Lung (tissue), 12 donors: ENCODE data around the gene MSANTD1. TPM values are rescaled to one million over a fixed set of nuclear protein-coding genes. Genes with fewer than 3 reads are reported as not detected.
"Not testable (repeated sequence)": the region's sequence is repeated elsewhere in the genome, so short reads cannot be mapped to it uniquely, and the experiment has no call there.

ENCODE experiments used
- ATAC-seq: fragments of 200-7000 bp; cut with Tn5 transposase; one replicate; pipeline ENCODE4 v1.9.1; 2020; ENCODE audit warnings: moderate number of reproducible peaks; ENCODE audit not compliant: insufficient read depth, low FRiP score
- DNase-seq, 3 donors: peaks; one replicate each; pipeline ENCODE4 v3.0.0-alpha.2; 2013 to 2017
- H3K27ac ChIP-seq, 2 donors: one replicate each; pipeline ENCODE4 v1.5.1; 2013; ENCODE audit warnings: mild to moderate bottlenecking in 2 of 2, moderate library complexity in 2 of 2, control low read depth in 1 of 2, inconsistent platforms in 1 of 2, low read depth in 1 of 2, low read length in 1 of 2
- H3K27me3 ChIP-seq, 3 donors: one replicate each; pipeline ENCODE4 v1.5.1; 2013; ENCODE audit warnings: low read length in 2 of 3; ENCODE audit not compliant: control insufficient read depth in 3 of 3, insufficient read depth in 3 of 3
- H3K36me3 ChIP-seq, 4 donors: one replicate each; pipeline ENCODE4 v1.5.1; 2013; ENCODE audit warnings: low read length in 4 of 4, mild to moderate bottlenecking in 1 of 4, moderate library complexity in 1 of 4; ENCODE audit not compliant: control insufficient read depth in 4 of 4, insufficient read depth in 4 of 4
- H3K4me1 ChIP-seq, 5 donors: one replicate each; pipeline ENCODE4 v1.5.1; 2013; ENCODE audit warnings: low read length in 5 of 5, mild to moderate bottlenecking in 2 of 5, moderate library complexity in 1 of 5; ENCODE audit not compliant: control insufficient read depth in 5 of 5, insufficient read depth in 5 of 5
- H3K4me3 ChIP-seq: one replicate; pipeline ENCODE4 v1.5.1; 2013; ENCODE audit warnings: mild to moderate bottlenecking, control low read depth, moderate library complexity
- H3K9ac ChIP-seq, 2 donors: one replicate each; pipeline ENCODE4 v1.5.1; 2013; ENCODE audit warnings: low read length in 2 of 2, control low read depth in 1 of 2; ENCODE audit not compliant: insufficient read depth in 1 of 2
- H3K9me3 ChIP-seq, 4 donors: one replicate each; pipeline ENCODE4 v1.5.1; 2013; ENCODE audit warnings: low read length in 3 of 4, mild to moderate bottlenecking in 1 of 4, moderate library complexity in 1 of 4; ENCODE audit not compliant: control insufficient read depth in 4 of 4, insufficient read depth in 3 of 4
- WGBS, 2 donors: extraction: QIAGEN DNeasy Blood & Tissue Kit; methylation state at CpG; one replicate each; pipeline ENCODE4 v1.1.7; 2013; 5-methylcytosine and 5-hydroxymethylcytosine counted together
- polyA plus RNA-seq, 2 donors: library from polyadenylated mRNA; stranded (reverse); fragments of 200-250 nt; gene quantifications; one replicate each; pipeline ENCODE4 v1.2.1, GENCODE V29; 2013
- total RNA-seq, 2 donors: library from RNA; depleted of rRNA in 1 of 2; stranded (reverse); fragments of >200 nt in 1 of 2; gene quantifications; one replicate each; pipeline ENCODE4 v1.2.1, GENCODE V29; 2014 to 2021
- TF ChIP-seq, protein P1 (sequence below): IDR thresholded peaks from 2 replicates; pipeline ENCODE4 v1.5.1; 2012; ENCODE audit warnings: mild to moderate bottlenecking; ENCODE audit errors: control extremely low read depth, extremely low read depth
- donor health status: control.
- donor health status: control.
- donor health status: Bipolar disorder and iron deficiency.
- donor health status: healthy.
- donor health status: DM: yes; HTN: yes; CAD: no.

MSANTD1 gene
- total and polyA plus RNA-seq, 4 donors = 0.35 to 1.4 (median 0.88) TPM

DNA sequence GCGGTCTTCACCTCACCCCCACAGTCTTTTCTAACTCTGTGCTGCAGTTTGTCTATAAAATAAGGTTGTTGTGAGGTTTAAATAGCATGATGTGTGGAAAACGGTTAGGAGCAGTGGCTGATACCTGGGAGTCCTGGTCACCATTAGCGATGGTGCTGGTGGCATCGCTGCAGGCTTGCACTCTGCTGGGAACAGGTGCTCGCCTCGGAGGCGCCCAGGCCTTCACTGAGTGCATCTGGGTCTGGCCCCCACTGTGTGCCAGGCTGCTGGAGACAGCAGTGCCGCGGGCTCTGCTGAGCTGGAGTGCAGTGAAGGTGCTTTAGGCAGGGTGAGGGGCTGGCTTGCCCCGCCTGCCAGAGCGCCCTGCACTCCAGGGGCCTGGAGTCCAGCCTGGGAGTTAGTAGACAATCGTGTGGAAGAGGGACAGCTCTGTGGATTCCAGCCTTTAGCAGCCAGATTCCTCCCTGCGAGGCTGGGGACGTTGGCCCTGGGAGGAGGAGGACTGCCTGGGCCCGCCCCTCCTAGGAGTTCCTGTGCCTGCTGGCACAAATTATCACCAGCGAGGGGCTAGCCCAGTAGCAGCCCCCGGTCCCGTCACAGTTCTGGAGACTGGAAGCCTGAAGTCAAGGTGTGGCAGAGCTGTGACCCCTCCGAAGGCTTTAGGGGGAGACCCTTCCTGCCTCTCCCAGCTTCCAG lies 51.2 kb downstream of the MSANTD1 start:
- WGBS, 2 donors = 78 to 91% methylated on average over 19 of the region's 19 CpGs
- ATAC-seq (no peak), DNase-seq (peak in 1 of 3 donors; percentile 7)
- Histone ChIP-seq H3K4me3 (no peak overlapping the region), H3K27ac (peak overlapping the region in 1 of 2 donors; percentile 44), H3K9ac (no peak overlapping the region), H3K4me1 (peaks cover 2 to 29% (median 19%) of the 10 kb centered on the region in 5 donors), H3K27me3 (no peaks in the 10 kb centered on the region), H3K9me3 (peaks cover 0 to 3% (median 0%) of the 10 kb centered on the region in 4 donors), H3K36me3 (peaks cover 0 to 14% (median 0%) of the 10 kb centered on the region in 4 donors)
- TF ChIP-seq, protein P1, sequence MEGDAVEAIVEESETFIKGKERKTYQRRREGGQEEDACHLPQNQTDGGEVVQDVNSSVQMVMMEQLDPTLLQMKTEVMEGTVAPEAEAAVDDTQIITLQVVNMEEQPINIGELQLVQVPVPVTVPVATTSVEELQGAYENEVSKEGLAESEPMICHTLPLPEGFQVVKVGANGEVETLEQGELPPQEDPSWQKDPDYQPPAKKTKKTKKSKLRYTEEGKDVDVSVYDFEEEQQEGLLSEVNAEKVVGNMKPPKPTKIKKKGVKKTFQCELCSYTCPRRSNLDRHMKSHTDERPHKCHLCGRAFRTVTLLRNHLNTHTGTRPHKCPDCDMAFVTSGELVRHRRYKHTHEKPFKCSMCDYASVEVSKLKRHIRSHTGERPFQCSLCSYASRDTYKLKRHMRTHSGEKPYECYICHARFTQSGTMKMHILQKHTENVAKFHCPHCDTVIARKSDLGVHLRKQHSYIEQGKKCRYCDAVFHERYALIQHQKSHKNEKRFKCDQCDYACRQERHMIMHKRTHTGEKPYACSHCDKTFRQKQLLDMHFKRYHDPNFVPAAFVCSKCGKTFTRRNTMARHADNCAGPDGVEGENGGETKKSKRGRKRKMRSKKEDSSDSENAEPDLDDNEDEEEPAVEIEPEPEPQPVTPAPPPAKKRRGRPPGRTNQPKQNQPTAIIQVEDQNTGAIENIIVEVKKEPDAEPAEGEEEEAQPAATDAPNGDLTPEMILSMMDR = no peak

DNA sequence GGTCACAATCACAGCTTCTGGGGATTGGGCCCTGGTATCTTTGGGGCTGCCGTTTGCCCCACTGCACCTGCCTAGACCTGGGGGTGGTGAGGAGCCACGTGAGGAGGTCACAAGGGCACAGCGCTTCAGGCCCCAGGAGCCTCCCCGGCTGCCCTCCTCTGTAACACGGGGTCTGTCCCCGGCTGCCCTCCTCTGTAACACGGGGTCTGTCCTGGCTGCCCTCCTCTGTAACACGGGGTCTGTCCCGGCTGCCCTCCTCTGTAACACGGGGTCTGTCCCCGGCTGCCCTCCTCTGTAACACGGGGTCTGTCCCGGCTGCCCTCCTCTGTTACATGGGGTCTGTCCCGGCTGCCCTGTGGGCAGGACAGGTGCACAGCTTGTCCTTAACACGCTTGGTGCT lies 51.9 kb downstream of the MSANTD1 start:
- WGBS, 2 donors = 90 to 95% methylated on average over 15 of the region's 15 CpGs
- H3K9ac ChIP-seq, ATAC-seq, DNase-seq, H3K4me3 ChIP-seq, H3K27me3 ChIP-seq, H3K9me3 ChIP-seq: not testable (repeated sequence)
- H3K27ac ChIP-seq = peak overlapping the region in 1 of 2 donors; percentile 44
- peaks cover 0 to 14% (median 0%) of the 10 kb centered on the region in 4 donors for H3K36me3 ChIP-seq
- H3K4me1 ChIP-seq = peaks cover 6 to 34% (median 26%) of the 10 kb centered on the region in 5 donors

DNA sequence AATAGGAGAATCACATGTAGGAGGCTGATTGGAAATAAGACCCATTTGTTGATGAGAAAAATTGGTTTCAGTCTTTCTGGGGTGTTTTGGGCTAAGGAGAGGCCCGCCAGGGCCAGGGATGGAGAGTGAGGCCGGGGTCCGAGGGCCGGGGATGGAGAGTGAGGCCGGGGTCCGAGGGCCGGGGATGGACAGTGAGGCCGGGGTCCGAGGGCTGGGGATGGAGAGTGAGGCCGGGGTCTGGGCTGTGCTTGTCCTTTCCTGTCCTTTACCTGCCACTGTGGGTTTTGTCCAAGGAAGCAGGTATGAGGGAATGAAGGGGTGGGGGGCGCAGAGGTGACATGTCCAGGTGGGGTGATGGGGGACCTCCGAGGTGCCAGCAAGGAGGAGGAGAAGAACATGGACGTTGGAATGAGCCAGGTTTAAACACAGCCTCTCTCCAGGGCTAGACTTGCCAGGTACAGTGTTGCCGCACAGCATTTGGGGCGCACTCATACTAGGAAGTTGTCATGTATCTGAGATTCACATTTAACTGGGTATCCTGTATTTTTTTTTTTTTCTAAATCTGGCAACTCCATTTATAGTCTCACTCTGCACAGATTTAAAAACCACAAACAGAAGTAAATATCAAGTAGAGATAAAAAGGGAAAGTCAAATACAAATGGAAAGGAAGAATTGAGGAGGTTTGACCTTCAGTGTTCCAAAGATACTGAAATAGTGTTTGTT lies 52.7 kb downstream of the MSANTD1 start:
- DNase-seq (no peak), ATAC-seq (no peak)
- peak overlapping the region in 1 of 2 donors; percentile 68 for H3K27ac ChIP-seq
- H3K27me3 ChIP-seq = no peaks in the 10 kb centered on the region
- H3K4me1 ChIP-seq = peaks cover 6 to 42% (median 27%) of the 10 kb centered on the region in 5 donors
- peaks cover 0 to 10% (median 0%) of the 10 kb centered on the region in 4 donors for H3K36me3 ChIP-seq
- H3K9ac ChIP-seq = no peak overlapping the region
- TF ChIP-seq, protein P1 = no peak
- WGBS, 2 donors = 90 to 91% methylated on average over 15 of the region's 15 CpGs
- H3K9me3 ChIP-seq = peaks cover 0 to 3% (median 0%) of the 10 kb centered on the region in 4 donors
- H3K4me3 ChIP-seq = no peak overlapping the region

DNA sequence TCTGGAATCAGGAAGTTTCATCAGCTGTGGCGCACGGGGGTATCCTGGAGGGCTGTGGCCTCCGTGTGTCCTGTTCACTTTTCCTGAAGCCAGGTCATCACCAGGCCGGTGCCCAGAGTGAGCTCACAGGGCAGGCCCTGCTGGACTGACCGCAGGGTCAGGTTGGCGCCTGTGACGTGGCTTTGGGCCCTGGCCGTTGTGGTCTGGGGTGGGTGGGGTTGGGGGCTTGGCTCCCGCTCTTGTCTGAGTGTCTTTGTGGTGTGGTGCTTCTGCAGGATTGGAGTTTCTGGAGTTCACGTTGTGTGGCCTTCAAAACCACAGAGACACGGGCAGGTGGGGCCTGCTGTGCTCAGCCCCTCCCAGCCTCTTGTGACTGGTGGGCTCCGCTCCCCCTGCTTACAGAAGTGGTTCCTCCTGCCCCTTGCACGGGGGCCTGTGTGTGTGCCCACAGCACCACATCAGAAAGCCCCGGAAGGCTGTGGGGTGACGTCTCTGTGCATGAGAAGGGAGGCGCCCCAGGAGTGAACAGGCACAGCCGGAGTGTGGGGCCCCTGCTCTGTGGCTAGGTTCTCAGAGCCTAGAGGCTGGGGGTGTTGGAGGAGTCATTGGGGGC lies 53.3 kb downstream of the MSANTD1 start:
- no peak overlapping the region for H3K9ac ChIP-seq
- no peak overlapping the region for H3K4me3 ChIP-seq
- TF ChIP-seq, protein P1 = no peak
- WGBS, 2 donors = 26 to 43% methylated on average over 16 to 17 of the region's 17 CpGs
- peaks cover 0 to 4% (median 0%) of the 10 kb centered on the region in 4 donors for H3K36me3 ChIP-seq
- peaks cover 6 to 44% (median 29%) of the 10 kb centered on the region in 5 donors for H3K4me1 ChIP-seq
- no peaks in the 10 kb centered on the region for H3K27me3 ChIP-seq
- ATAC-seq = no peak
- no peak for DNase-seq
- H3K27ac ChIP-seq = peak overlapping the region in 1 of 2 donors; percentile 33
- peaks cover 0 to 3% (median 0%) of the 10 kb centered on the region in 4 donors for H3K9me3 ChIP-seq
